Activated CD4-positive, alpha-beta T cell treated with anti-CD3 and anti-CD28 coated beads for 48 hours (primary cell): Measurements from ENCODE around the gene DCAF8L2.
"Not testable (repeated sequence)": the region's sequence is repeated elsewhere in the genome, so short reads cannot be mapped to it uniquely, and the experiment has no call there.

Source experiments
- DNase-seq: peaks from one replicate; pipeline ENCODE4 v3.0.0-alpha.2; 2020

The DCAF8L2 gene

GRCh38 chrX:27680726-27681125 lies 90.6 kb downstream of the DCAF8L2 start:
- no peak for DNase-seq

DNA sequence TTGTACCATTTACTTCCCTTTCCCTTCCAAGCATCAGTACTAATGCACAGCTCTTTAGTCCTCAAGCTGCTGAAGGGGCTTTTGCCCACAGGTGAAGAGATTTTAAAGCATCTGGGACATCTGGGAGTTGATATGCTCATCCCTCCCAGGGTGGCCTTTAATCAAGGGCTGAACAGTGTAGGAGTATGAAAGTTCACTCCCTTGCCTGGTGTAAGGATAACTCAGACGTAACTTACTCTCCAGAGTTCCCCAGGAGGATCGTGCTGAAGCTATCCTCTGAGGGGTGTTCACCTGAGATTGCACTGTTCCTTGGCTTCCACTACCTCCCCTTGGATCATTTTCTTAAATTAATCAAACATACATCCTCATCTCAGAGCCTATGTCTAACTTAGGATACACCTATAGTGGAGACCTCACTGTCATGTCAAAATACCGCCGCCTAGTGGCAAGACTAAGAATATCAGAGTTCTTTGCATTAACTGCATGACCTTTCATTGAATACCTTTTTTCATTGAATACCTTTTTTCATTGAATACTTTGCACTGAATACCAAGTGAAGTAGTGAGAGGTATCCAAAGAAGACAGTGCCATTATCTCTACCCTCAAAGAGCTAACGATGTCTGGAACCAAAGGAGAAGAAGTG lies 93.5 kb downstream of the DCAF8L2 start:
- peak; percentile 2 for DNase-seq

GRCh38 chrX:27694667-27695066 lies 104.5 kb downstream of the DCAF8L2 start:
- DNase-seq = no peak

DNA sequence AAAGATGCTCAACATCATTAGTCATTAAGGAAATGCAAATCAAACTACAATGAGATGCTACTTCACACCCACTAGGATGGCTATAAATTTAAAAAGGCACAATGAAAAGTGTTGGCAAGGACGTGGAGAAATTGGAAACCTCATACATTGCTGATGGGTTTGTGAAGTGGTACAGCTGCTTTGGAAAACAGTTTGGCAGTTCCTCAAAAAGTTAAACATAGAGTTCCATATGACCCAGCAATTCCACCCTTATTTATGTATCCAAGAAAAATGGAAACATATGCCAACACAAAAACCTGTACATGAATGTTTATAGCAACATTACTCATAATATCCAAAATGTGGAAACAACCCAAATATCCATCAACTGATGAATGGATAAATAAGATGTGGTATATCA lies 116.4 kb downstream of the DCAF8L2 start:
- no peak for DNase-seq

DNA sequence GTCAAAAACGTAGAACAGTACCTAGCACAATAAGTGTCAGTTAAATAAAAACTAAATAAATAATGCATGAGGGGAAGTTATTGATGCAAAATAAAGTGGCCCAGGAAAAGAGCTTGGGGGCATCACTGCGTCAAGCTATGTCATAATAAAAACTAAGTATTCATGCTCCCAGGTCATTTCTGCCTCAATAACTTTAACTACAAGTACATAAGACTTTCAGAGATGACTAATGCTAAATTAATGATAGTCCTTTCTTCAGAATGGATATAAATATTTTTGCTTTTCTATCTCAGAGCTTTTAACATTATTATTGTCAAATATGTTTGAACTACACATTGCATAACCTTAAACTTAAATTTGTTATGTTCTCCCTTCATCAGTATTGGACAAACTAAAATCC lies 125.5 kb downstream of the DCAF8L2 start:
- no peak for DNase-seq

GRCh38 chrX:27728291-27728690 lies 138.1 kb downstream of the DCAF8L2 start:
- no peak for DNase-seq

- DNase-seq = no peak
Observed at GRCh38 chrX:27731962-27732361, 141.8 kb downstream of the DCAF8L2 start.

DNA sequence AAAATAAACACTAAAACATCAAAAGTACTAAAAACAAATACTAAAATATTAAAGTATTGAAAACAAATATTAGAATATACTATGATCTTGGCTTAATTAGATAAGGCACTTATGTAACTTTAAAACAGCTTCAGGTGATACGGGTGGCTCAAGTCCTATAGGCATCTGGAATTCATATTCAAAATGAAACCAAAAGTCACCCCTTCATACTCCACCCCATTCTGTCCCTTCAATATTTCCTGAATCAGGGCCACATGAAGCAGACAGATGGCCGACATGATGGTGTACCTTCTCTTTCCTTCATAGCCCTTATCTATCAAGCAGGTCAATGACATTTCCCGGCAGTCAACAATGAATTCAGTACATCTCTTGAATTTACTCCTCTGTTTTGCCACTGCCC lies 145.8 kb downstream of the DCAF8L2 start:
- no peak for DNase-seq

- no peak for DNase-seq
Observed at GRCh38 chrX:27740933-27741332, 150.8 kb downstream of the DCAF8L2 start.

GRCh38 chrX:27743521-27743920 lies 153.4 kb downstream of the DCAF8L2 start:
- not testable (repeated sequence) for DNase-seq

DNA sequence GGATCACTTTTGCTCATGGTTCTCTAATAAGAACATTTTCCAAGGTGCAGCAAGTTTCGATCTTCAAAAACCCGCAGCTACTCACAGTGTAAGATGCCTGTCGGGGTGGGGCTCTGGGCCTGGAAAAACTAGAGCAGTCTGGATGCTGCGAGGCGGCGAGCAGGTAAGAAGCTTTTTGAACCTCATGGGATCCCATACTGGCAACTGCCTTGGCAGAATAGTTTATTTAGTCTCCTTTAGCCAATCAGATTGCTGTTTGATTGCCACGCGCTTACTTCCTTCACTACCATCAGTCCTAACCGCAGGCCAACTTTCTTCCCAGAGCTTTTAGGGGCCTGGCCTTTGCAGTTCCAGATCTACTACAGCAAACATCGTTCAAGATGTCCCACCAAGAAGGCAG lies 156.4 kb downstream of the DCAF8L2 start:
- DNase-seq = no peak

DNA sequence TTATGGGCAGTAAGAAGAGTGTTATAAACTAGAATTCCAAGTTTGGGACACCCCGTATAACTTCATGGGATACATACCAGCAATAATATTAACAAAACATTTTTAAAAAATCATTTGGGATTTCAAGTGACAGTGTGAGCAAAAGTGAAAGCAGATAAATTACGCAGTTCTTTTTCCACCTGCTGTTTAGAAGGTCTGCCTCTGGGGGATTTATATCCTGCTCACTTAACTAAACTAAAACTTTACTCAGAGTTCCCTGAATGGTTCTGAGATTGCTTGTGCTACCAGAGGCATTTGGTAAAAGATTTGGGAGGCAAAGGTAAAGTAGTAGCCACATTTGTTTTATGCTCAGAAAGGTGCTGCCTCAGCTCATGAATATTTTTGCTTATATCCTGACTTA lies 160.2 kb downstream of the DCAF8L2 start:
- not testable (repeated sequence) for DNase-seq

DNA sequence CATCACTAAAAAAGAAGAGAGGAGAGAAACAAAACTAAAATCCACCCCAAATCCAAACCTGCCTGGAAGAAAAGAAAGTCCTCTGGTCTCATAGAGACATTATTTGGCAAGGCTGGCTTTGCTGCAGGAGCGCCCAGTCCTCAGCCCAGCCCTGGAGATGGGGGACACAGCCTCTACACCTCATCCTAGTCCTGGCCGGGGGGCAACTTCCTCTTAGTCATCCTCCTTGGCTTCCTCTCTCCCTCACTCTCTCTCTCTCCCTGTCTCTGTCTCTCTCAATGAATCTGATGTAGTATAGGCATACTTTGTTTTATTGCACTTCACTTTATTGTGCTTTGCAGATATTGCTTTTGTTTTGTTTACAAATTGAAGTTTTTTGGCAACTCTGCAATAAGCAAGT lies 161.8 kb downstream of the DCAF8L2 start:
- no peak for DNase-seq

DNA sequence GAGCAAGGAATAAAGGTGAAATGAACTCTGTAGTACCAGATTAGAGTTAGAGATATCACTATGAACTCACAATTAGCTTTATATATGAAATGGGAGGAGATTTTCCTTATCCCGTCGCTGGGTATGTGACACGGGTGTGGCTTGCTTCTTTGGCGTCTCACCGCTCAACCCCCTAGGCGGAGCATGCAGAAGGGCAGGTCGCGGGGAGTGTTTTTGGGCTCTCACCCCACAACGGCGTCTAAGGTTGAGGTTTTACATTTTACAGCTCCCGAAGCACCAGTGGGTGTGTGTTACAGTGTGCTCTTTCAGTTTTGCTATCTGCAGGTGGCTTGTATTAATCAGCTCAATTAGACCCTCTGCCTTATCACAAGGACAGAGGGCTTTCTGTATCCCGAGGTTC lies 175.6 kb downstream of the DCAF8L2 start:
- no peak for DNase-seq

DNA sequence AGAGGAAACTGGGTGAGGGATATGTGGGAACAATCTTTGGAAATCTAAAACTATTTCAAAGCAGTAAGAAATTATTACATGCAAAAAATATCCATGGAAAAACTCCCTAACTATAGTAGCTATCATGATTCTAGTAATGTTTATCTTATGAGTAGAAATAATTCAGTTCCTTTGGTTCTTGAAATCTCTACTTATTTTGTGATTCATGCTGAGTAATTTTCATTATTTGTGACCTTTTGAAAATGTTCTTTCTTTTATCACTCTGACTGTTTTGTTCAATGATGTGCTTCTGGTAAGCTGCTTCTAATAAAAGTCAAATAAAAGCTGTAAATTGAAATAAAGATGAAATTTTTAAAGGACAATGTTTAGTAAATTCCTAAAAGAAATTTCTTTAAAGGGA lies 177.2 kb downstream of the DCAF8L2 start:
- no peak for DNase-seq

GRCh38 chrX:27775984-27776383 lies 185.8 kb downstream of the DCAF8L2 start:
- DNase-seq = no peak

- DNase-seq = no peak
Observed at GRCh38 chrX:27796640-27797257, 206.6 kb downstream of the DCAF8L2 start.

DNA sequence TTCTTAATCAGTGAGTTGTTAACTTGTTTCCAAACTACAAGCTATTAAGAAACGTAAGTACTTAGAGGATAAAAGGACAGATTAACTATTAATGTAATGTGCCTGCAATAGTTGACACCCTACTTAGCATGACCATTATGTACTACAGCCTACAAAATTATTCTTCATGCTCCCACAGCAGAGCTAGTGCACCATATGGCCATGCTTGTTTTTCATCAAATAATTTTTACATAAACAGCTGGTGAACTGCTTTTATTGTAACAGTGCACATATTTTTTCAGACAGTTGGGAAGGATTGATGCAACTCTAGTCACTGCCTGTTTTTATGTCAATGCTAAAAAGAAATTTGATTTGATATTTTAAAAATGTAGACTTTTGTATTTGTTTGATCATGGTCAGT lies 207.4 kb downstream of the DCAF8L2 start:
- no peak for DNase-seq
